M059J (cell line): ENCODE measurements around the gene RNF10. TPM values are rescaled to one million over a fixed set of nuclear protein-coding genes. Genes with fewer than 3 reads are reported as not detected.
"Not testable (repeated sequence)": the region's sequence is repeated elsewhere in the genome, so short reads cannot be mapped to it uniquely, and the experiment has no call there.

Experiments used
- DNase-seq: peaks from one replicate; pipeline ENCODE4 v3.0.0-alpha.2; 2012; ENCODE audit warnings: low read depth
- total RNA-seq: library from RNA; depleted of rRNA; stranded (reverse); fragments of >200 nt; shearing (Covaris generic); gene quantifications from 2 replicates; pipeline ENCODE4 v1.2.3, GENCODE V29; 2014; rRNA removed

The RNF10 gene
- total RNA-seq, 1 experiment from 2014 or later, result 94.1 TPM

- DNase-seq, result no peak
Observed at GRCh38 chr12:120614848-120615247, 80.7 kb downstream of the RNF10 start.

- DNase-seq, result not testable (repeated sequence)
Observed at GRCh38 chr12:120617193-120617592, 83.0 kb downstream of the RNF10 start.

GRCh38 chr12:120617767-120618166, 83.6 kb downstream of the RNF10 start:
- not testable (repeated sequence) for DNase-seq

- no peak for DNase-seq
Observed at GRCh38 chr12:120618954-120619615, 84.9 kb downstream of the RNF10 start.

- no peak for DNase-seq
Observed at GRCh38 chr12:120620624-120621023, 86.5 kb downstream of the RNF10 start.

- DNase-seq, result no peak
Observed at GRCh38 chr12:120625557-120626419, 91.6 kb downstream of the RNF10 start.

Other genes starting within 250 kb of the RNF10 start
- gene RNU4-2, start 242.5 kb upstream of the RNF10 start, total RNA-seq, result under 0.01 TPM in 1 of 2 replicates, not detected in the other
- under 0.01 TPM in 1 of 2 replicates, not detected in the other for gene RNU4-1, start 241.1 kb upstream of the RNF10 start, total RNA-seq
- 2.2 and 7.4 TPM in 2 replicates for gene SIRT4, start 232.0 kb upstream of the RNF10 start, total RNA-seq
- not detected in 2 replicates for gene PLA2G1B, start 206.6 kb upstream of the RNF10 start, total RNA-seq
- gene MSI1, start 165.2 kb upstream of the RNF10 start, total RNA-seq, result not detected in 2 replicates
- 479 and 510 TPM in 2 replicates for gene COX6A1, start 96.2 kb upstream of the RNF10 start, total RNA-seq
- gene TRIAP1, start 88.0 kb upstream of the RNF10 start, total RNA-seq, result 27.8 and 29.9 TPM in 2 replicates
- gene GATC, start 87.9 kb upstream of the RNF10 start, total RNA-seq, result 12.6 and 22.3 TPM in 2 replicates
- gene SRSF9, start 64.6 kb upstream of the RNF10 start, total RNA-seq, result 197 and 267 TPM in 2 replicates
- gene DYNLL1, start 38.2 kb upstream of the RNF10 start, total RNA-seq, result 529 and 605 TPM in 2 replicates
- 34.4 and 39.3 TPM in 2 replicates for gene COQ5, start 5.2 kb upstream of the RNF10 start, total RNA-seq
- 66.2 and 83.0 TPM in 2 replicates for gene POP5, start 47.0 kb downstream of the RNF10 start, total RNA-seq
- gene CABP1, start 106.3 kb downstream of the RNF10 start, total RNA-seq, result not detected in 2 replicates
- gene MLEC, start 152.8 kb downstream of the RNF10 start, total RNA-seq, result 105 and 148 TPM in 2 replicates
- gene UNC119B, start 176.1 kb downstream of the RNF10 start, total RNA-seq, result 4.8 and 11.1 TPM in 2 replicates
- gene ACADS, start 191.5 kb downstream of the RNF10 start, total RNA-seq, result 4.8 and 9.1 TPM in 2 replicates